Measurements from ENCODE around the gene PPP1R11. TPM values are rescaled to one million over a fixed set of nuclear protein-coding genes. Genes with fewer than 3 reads are reported as not detected.

The PPP1R11 gene
- total and polyA plus RNA-seq, 2 experiments from 2014 or later, result 50.9 to 74.5 TPM

DNA sequence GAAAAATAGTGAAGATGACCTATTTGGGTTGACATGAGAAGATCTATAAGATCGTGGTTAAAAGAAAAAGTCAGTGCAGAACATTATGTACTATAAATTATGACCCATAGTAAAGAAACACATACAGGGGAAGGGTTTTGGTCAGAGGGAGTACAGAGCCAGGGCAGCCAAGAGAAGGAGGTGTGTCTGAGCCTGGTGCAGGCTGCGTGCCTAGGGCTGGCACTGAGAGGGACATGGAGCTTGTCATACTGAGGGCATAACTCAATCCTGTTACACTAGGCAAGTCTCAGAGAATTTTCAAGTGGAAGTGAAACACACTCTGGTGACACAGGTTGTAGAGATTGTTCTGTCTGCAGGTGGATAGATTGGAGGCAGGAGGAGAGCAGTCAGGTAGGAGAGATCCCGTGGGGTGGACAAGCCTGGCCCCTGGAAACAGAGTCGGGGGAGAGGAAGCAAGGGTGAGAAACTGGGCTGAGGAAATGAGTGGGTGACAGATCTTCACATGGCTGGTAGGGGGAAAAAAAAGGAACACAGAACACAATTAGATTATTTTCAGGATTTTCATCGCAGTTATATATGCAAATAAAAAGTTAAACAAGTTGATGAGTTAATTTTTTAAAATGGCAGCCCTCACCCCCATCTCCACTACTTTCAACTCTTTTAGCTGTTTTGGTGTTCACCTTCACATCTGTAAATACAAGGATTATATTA lies 27.1 kb downstream of the PPP1R11 start:
- TF ChIP-seq, protein P1, sequence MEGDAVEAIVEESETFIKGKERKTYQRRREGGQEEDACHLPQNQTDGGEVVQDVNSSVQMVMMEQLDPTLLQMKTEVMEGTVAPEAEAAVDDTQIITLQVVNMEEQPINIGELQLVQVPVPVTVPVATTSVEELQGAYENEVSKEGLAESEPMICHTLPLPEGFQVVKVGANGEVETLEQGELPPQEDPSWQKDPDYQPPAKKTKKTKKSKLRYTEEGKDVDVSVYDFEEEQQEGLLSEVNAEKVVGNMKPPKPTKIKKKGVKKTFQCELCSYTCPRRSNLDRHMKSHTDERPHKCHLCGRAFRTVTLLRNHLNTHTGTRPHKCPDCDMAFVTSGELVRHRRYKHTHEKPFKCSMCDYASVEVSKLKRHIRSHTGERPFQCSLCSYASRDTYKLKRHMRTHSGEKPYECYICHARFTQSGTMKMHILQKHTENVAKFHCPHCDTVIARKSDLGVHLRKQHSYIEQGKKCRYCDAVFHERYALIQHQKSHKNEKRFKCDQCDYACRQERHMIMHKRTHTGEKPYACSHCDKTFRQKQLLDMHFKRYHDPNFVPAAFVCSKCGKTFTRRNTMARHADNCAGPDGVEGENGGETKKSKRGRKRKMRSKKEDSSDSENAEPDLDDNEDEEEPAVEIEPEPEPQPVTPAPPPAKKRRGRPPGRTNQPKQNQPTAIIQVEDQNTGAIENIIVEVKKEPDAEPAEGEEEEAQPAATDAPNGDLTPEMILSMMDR (IDR thresholded peaks at IDR 0.05; ENCODE audit: poor library complexity), result no peak
- TF ChIP-seq EZH2 (IDR thresholded peaks at IDR 0.05; ENCODE audit: borderline replicate concordance) (no peak), EZH2phosphoT487 (IDR thresholded peaks at IDR 0.05; ENCODE audit: low read depth, severe bottlenecking, unreplicated experiment) (no peak)
- Histone ChIP-seq H3K9me3 (ENCODE audit: low read depth) (no peaks in the 10 kb centered on the region), H2AFZ (no peak overlapping the region), H3K36me3 (replicated peaks; ENCODE audit: insufficient read depth, low read depth) (no peaks in the 10 kb centered on the region), H3K4me3 (no peak overlapping the region), H4K20me1 (ENCODE audit: insufficient read depth, poor library complexity, severe bottlenecking) (no peaks in the 10 kb centered on the region), H3K27me3 (peaks cover 46% of the 10 kb centered on the region), H3K27ac (no peak overlapping the region), H3K79me2 (no peaks in the 10 kb centered on the region), H3K9me2 (replicated peaks; ENCODE audit: insufficient read depth) (no peaks in the 10 kb centered on the region), H3K4me2 (no peak overlapping the region), H3K4me1 (ENCODE audit: insufficient read depth) (peaks cover 8% of the 10 kb centered on the region)
- whole genome bisulfite sequencing (ENCODE audit: low lambda C conversion rate, missing lambda C conversion rate), result 84% methylated on average over 5 of the region's 5 CpGs
- DNase-seq (ENCODE audit: low spot score), result no peak

DNA sequence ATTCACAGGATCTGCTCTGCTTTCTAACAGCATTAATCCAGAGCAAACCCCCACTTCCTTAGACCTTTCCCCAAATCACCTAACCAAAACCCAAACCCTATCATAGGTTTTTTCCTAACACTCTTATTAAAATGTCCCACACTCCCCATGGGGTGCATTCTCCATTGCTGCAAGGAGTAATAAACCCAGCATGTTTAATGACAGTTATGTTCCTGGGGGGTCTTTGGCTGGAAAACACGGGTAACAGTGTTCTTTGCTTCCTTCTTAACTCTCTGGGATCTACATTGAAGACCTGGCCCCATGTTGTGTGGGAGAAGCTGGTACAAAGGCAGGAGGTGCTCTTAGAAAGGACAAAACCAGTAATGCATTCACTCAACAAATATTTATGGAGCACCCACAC lies 29.8 kb downstream of the PPP1R11 start:
- TF ChIP-seq EZH2 (IDR thresholded peaks at IDR 0.05; ENCODE audit: borderline replicate concordance), result no peak
- no peak for TF ChIP-seq EZH2phosphoT487 (IDR thresholded peaks at IDR 0.05; ENCODE audit: low read depth, severe bottlenecking, unreplicated experiment)
- TF ChIP-seq, protein P1 (IDR thresholded peaks at IDR 0.05; ENCODE audit: poor library complexity), result no peak
- H3K79me2 ChIP-seq, result no peaks in the 10 kb centered on the region
- no peak overlapping the region for H3K27ac ChIP-seq
- H3K9me3 ChIP-seq (ENCODE audit: low read depth), result no peaks in the 10 kb centered on the region
- no peak for DNase-seq (ENCODE audit: low spot score)
- H3K9me2 ChIP-seq (replicated peaks; ENCODE audit: insufficient read depth), result no peaks in the 10 kb centered on the region
- no peaks in the 10 kb centered on the region for H4K20me1 ChIP-seq (ENCODE audit: insufficient read depth, poor library complexity, severe bottlenecking)
- peaks cover 61% of the 10 kb centered on the region for H3K27me3 ChIP-seq
- no peak overlapping the region for H3K4me2 ChIP-seq
- H3K36me3 ChIP-seq (replicated peaks; ENCODE audit: insufficient read depth, low read depth), result no peaks in the 10 kb centered on the region
- 53% methylated on average over 1 of the region's 1 CpG for WGBS (ENCODE audit: low lambda C conversion rate, missing lambda C conversion rate)
- peaks cover 18% of the 10 kb centered on the region for H3K4me1 ChIP-seq (ENCODE audit: insufficient read depth)
- no peak overlapping the region for H3K4me3 ChIP-seq
- no peak overlapping the region for H2AFZ ChIP-seq

DNA sequence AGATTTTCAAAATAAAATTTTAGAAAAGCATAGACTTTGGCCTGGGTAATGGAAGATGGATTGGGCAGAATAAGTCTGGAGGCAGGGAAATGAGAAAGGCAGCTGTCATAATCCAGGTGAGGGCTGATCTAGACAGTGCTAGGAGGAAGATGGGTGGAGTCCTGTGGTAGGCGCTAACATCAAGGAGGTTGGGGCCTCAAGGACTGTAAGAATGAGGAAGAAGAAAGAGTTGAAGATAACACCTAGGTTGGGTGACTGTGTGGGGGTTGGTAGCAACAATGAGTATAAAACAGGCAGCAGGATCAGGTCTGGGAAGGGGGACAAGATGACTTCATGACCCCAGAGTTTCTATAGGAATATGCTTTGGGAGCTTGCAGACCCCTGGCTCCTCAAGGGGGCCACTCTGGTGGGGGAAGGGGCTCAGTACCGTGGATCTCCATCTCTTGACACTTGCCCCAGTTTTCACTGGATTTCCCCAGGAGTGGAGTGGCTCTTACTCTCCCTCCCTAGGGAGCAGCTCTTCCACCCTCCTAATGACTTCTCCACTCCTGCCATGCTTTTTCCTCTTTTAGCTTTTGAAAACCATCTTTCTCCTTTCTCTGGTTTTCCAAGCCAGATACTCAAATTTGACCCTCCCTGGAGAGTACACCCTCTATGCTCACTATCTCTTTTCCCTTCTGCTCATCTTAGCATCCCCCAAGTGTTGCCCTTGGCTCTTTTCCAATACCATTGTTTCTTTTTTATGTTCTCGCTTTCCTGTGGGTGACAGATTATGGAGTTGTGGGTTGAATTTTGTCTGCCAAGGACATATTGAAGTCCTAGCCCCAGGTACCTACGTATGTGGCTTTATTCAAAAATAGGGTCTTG lies 31.1 kb downstream of the PPP1R11 start:
- Histone ChIP-seq H3K36me3 (replicated peaks; ENCODE audit: insufficient read depth, low read depth) (no peaks in the 10 kb centered on the region), H3K9me2 (replicated peaks; ENCODE audit: insufficient read depth) (no peaks in the 10 kb centered on the region), H4K20me1 (ENCODE audit: insufficient read depth, poor library complexity, severe bottlenecking) (no peaks in the 10 kb centered on the region), H3K27ac (no peak overlapping the region), H2AFZ (no peak overlapping the region), H3K4me2 (no peak overlapping the region), H3K4me3 (no peak overlapping the region), H3K9me3 (ENCODE audit: low read depth) (no peaks in the 10 kb centered on the region), H3K79me2 (no peaks in the 10 kb centered on the region), H3K4me1 (ENCODE audit: insufficient read depth) (peaks cover 24% of the 10 kb centered on the region), H3K27me3 (peaks cover 57% of the 10 kb centered on the region)
- TF ChIP-seq, protein P1 (IDR thresholded peaks at IDR 0.05; ENCODE audit: poor library complexity), result no peak
- TF ChIP-seq EZH2 (IDR thresholded peaks at IDR 0.05; ENCODE audit: borderline replicate concordance), result no peak
- no peak for TF ChIP-seq EZH2phosphoT487 (IDR thresholded peaks at IDR 0.05; ENCODE audit: low read depth, severe bottlenecking, unreplicated experiment)
- WGBS (ENCODE audit: low lambda C conversion rate, missing lambda C conversion rate), result 66% methylated on average over 4 of the region's 4 CpGs
- peak; percentile 59 for DNase-seq (ENCODE audit: low spot score)

Data from hepatocyte (in vitro differentiated cells).